ENCODE results near the gene THAP4.

Gene THAP4

DNA sequence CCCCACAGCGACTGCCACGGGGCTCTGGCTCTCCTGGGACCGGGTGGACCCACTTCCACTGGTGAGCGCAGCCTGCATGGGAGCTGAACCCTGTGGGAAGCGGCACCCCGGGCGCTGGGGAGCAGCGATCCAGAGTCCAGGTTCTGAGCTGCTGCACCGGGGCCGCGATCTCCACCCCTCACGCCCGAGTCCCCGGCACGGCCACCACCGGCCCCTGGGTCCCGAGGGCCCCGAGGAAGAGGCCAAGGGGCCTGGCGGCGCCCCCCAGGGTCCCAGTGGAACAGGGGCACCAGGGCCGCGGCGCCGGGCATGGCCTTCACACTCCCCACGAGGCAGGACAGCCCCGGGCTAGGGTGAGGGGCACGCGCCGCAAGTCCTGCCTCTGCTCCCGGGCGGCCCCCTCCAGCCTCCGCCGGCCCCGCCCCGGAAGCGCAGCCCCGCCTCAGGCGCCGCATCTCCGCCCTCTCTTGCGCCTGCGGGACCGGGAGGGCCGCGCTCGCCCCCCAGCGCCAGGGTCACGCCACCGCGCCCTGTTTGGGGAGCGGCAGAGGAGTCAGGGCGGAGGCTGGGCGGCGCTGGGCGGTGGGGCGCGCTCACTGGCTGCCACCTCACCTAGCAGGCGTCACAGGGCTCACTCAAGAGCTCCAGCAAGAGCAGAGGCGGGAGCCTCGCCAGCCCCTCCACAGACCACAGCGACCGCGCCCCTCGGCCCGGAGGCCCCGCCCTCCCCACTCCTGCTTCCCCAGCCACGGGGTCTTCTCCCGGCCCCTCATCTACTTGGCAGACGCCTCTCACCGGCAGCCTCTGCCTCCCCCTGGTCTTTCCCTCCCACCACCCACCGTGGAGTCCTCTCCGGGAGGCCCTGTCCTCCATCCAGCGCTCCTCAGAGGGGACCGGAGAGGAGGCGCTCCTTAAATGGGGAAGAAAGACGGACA lies 26.8 kb downstream of the THAP4 start:
- no peaks in the 10 kb centered on the region for H3K9me3 Mint-ChIP-seq
- peak overlapping the region; percentile 84 for H3K27ac Mint-ChIP-seq (ENCODE audit: low read depth)
- peaks cover 27% of the 10 kb centered on the region for H3K4me1 Mint-ChIP-seq
- peaks cover 8% of the 10 kb centered on the region for H3K36me3 Mint-ChIP-seq (ENCODE audit: insufficient read depth)
- no peaks in the 10 kb centered on the region for H3K27me3 Mint-ChIP-seq
- peak; percentile 100 for ATAC-seq (replicated peaks; ENCODE audit: extremely low read depth, poor library complexity, severe bottlenecking)
- DNase-seq (ENCODE audit: low spot score in 2 of 2) = peak; percentile 85 to 89
- peak overlapping the region; percentile 74 for H3K4me3 Mint-ChIP-seq

DNA sequence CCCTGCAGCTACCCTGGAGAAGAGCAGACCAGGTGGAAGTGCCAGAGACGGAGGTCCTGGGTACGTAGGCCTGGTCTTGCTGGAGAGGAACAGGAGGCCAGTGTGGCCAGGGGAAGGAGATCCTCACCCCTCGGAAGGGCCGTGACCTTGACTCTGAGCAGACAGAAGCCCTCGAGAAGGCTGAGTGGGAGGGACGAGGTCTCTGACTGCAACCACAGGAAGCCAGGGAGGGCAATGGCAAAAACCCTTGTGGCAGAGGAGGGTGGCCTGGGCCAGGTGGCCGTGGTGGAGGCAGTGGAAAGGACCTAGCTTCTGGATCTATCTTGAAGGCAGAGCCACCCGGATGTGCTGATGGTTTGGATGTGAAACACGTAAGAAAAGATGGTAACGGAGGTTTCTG lies 28.1 kb downstream of the THAP4 start:
- Mint-ChIP-seq H3K4me3 (peak overlapping the region; percentile 74), H3K36me3 (ENCODE audit: insufficient read depth) (peaks cover 8% of the 10 kb centered on the region), H3K9me3 (no peaks in the 10 kb centered on the region), H3K4me1 (peaks cover 27% of the 10 kb centered on the region), H3K27ac (ENCODE audit: low read depth) (peak overlapping the region; percentile 74), H3K27me3 (no peaks in the 10 kb centered on the region)
- ATAC-seq (replicated peaks; ENCODE audit: extremely low read depth, poor library complexity, severe bottlenecking) (no peak), DNase-seq (ENCODE audit: low spot score in 2 of 2) (no peak)

DNA sequence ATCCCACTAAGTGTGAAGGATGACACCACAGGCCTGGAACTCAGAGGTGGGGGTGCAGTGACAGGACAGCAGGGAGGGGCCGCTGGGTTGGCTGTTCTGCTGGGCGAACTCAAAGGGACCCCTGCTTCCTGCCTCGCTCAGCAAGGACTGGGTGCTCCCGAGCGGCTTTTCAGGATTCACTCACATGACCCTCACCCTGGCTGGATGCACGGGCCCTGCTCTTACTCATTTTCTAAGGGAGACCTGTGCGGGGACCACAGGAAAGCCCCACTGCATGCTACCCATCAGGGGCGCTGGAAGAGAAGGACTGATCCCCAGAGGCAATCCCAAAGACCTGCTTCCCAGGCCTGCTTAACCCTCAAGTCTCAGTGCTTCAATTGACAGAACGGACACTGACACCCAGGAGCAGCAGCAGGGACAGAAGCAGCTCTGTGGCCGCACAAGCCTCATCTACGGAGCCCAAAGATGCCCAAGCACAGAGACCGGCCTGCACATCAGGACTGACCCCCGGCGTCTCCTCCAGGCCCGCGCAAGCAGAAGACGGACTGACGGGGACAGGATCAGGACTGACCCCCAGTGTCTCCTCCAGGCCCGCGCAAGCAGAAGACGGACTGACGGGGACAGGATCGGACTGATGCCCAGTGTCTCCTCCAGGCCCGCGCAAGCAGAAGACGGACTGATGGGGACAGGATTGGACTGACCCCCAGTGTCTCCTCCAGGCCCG lies 29.6 kb downstream of the THAP4 start:
- Mint-ChIP-seq H3K9me3 (no peaks in the 10 kb centered on the region), H3K27ac (ENCODE audit: low read depth) (peak overlapping the region; percentile 46), H3K36me3 (ENCODE audit: insufficient read depth) (peaks cover 10% of the 10 kb centered on the region), H3K4me1 (peaks cover 27% of the 10 kb centered on the region), H3K4me3 (no peak overlapping the region), H3K27me3 (no peaks in the 10 kb centered on the region)
- DNase-seq (ENCODE audit: low spot score in 2 of 2) = no peak
- ATAC-seq (replicated peaks; ENCODE audit: extremely low read depth, poor library complexity, severe bottlenecking) = no peak

DNA sequence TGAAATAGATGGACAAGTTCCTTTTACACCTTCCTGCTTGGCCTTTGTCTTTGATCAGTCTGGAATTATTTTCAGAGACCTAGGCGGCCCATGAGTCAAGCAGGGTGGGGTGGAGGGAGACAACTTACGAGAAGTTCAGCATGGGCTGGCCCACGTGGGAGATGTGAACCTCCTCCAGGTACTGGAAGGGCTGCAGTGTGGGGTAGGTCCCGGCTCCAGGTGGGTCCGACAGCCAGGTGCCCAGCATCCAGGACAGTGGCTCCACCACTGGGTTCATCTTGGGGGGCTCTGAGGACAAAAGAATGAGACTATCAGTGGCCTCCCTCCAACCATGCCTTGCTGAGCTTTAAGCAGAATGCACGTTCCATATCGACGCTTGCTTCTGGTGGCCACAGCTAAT lies 30.8 kb downstream of the THAP4 start:
- peaks cover 15% of the 10 kb centered on the region for H3K36me3 Mint-ChIP-seq (ENCODE audit: insufficient read depth)
- H3K4me3 Mint-ChIP-seq = no peak overlapping the region
- DNase-seq (ENCODE audit: low spot score in 2 of 2) (no peak), ATAC-seq (replicated peaks; ENCODE audit: extremely low read depth, poor library complexity, severe bottlenecking) (no peak)
- H3K9me3 Mint-ChIP-seq = no peaks in the 10 kb centered on the region
- peaks cover 21% of the 10 kb centered on the region for H3K4me1 Mint-ChIP-seq
- H3K27ac Mint-ChIP-seq (ENCODE audit: low read depth) = no peak overlapping the region
- no peaks in the 10 kb centered on the region for H3K27me3 Mint-ChIP-seq

DNA sequence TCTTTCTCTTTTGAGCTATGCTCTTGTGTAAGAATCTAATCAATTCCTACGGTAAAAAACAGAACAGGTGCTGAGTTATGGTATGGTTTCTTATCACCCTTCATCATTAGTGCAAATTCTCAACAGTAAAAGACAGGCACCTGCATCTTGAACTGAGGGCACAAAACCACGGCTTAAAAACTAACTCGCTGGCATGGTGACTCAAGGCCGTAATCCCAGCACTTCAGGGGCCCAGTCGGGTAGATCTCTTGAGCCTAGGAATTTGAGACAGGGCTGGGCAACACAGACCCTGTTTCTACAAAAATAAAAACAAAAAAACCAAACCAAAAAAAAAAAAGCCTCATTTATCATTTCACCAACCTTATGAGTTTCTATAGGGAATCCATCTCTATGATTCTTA lies 33.3 kb downstream of the THAP4 start:
- no peaks in the 10 kb centered on the region for H3K9me3 Mint-ChIP-seq
- DNase-seq (ENCODE audit: low spot score in 2 of 2) = no peak
- no peak overlapping the region for H3K4me3 Mint-ChIP-seq
- H3K36me3 Mint-ChIP-seq (ENCODE audit: insufficient read depth) = peaks cover 26% of the 10 kb centered on the region
- ATAC-seq (replicated peaks; ENCODE audit: extremely low read depth, poor library complexity, severe bottlenecking) = no peak
- no peaks in the 10 kb centered on the region for H3K27me3 Mint-ChIP-seq
- H3K27ac Mint-ChIP-seq (ENCODE audit: low read depth) = no peak overlapping the region
- peaks cover 10% of the 10 kb centered on the region for H3K4me1 Mint-ChIP-seq

DNA sequence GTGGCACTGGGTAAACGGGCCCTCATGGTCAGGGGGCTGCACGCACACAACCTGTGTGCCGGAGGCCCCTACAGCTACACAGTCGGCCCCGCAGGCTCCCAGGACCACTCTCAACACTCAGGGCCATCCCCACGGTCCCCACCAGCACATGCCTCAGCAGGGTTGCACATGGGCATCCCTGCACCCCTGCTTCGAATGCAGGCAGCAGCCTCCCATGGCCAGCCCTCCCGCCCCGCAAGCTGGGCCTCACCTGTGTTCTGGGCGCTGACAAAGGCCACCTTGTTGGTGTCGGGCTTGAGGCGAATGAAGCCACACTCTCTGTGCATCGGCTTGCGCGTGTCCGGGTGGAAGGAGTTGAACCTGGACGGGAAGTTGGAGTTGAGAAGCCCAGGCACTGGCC lies 34.2 kb downstream of the THAP4 start:
- Mint-ChIP-seq H3K4me3 (no peak overlapping the region), H3K27me3 (no peaks in the 10 kb centered on the region), H3K36me3 (ENCODE audit: insufficient read depth) (peaks cover 28% of the 10 kb centered on the region), H3K4me1 (peaks cover 5% of the 10 kb centered on the region), H3K27ac (ENCODE audit: low read depth) (no peak overlapping the region), H3K9me3 (no peaks in the 10 kb centered on the region)
- ATAC-seq (replicated peaks; ENCODE audit: extremely low read depth, poor library complexity, severe bottlenecking) (no peak), DNase-seq (ENCODE audit: low spot score in 2 of 2) (no peak)

DNA sequence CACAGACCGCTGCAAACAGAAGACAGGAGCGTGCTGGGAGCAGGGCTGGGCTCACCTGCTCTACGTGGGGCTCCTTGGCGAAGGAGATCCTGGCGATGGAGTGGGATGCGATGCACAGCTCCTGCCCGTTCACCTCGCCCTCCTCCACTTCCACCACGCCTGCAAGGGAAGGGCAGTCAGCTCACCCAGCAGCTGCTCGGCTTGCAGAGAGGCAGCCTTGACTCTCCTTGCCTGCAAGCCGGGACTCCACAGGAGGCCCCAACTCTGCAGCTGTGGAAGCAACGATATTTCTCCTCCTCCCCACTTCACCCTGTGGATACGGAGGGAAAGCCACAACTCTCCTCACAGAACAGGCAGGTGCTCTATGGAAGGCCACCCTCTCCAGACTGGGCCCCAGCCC lies 35.1 kb downstream of the THAP4 start:
- Mint-ChIP-seq H3K27me3 (no peaks in the 10 kb centered on the region), H3K4me3 (no peak overlapping the region), H3K27ac (ENCODE audit: low read depth) (no peak overlapping the region), H3K4me1 (peaks cover 4% of the 10 kb centered on the region), H3K9me3 (no peaks in the 10 kb centered on the region), H3K36me3 (ENCODE audit: insufficient read depth) (peaks cover 30% of the 10 kb centered on the region)
- ATAC-seq (replicated peaks; ENCODE audit: extremely low read depth, poor library complexity, severe bottlenecking) = no peak
- DNase-seq (ENCODE audit: low spot score in 2 of 2) = no peak

DNA sequence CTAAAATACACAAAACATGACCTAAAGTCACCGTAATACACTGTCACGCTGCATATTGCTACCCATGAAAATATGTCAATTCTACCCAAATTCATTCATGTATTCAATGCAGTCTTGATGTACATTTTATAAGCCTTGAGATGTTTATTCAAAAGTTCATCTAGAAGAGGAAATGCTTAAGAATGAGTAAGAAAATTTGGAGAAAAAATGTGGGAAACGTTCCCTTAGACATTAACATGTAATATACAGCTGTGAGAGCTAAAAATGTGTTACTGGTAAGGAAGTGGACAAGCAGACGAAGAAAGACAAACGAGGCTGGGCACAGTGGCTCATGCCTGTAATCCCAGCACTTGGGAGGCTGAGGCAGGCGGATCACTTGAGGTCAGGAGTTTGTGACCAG lies 37.3 kb downstream of the THAP4 start:
- no peaks in the 10 kb centered on the region for H3K27me3 Mint-ChIP-seq
- no peaks in the 10 kb centered on the region for H3K4me1 Mint-ChIP-seq
- DNase-seq (ENCODE audit: low spot score in 2 of 2) = no peak
- no peaks in the 10 kb centered on the region for H3K9me3 Mint-ChIP-seq
- H3K27ac Mint-ChIP-seq (ENCODE audit: low read depth) = peak overlapping the region; percentile 44
- ATAC-seq (replicated peaks; ENCODE audit: extremely low read depth, poor library complexity, severe bottlenecking) = no peak
- no peak overlapping the region for H3K4me3 Mint-ChIP-seq
- H3K36me3 Mint-ChIP-seq (ENCODE audit: insufficient read depth) = peaks cover 30% of the 10 kb centered on the region

DNA sequence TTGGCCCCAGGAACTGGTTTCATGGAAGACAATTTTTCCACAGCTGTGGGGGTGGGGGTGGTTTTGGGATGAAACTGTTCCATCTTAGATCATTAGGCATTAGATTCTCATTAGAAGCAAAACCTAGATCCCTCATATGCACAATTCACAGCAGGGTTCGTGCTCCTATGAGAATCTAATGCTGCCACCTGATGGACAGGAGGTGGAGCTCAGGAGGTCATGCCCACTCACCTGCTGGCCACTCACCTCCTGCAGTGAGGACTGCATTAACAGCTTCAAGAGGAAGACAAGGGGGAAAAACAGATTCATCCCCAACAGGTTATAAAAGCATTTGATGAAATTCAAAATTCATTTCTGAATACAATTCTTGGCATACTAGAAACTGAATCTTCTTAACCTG lies 38.5 kb downstream of the THAP4 start:
- no peak overlapping the region for H3K27ac Mint-ChIP-seq (ENCODE audit: low read depth)
- no peak overlapping the region for H3K4me3 Mint-ChIP-seq
- H3K9me3 Mint-ChIP-seq = no peaks in the 10 kb centered on the region
- ATAC-seq (replicated peaks; ENCODE audit: extremely low read depth, poor library complexity, severe bottlenecking) = no peak
- no peak for DNase-seq (ENCODE audit: low spot score in 2 of 2)
- no peaks in the 10 kb centered on the region for H3K4me1 Mint-ChIP-seq
- H3K27me3 Mint-ChIP-seq = no peaks in the 10 kb centered on the region
- H3K36me3 Mint-ChIP-seq (ENCODE audit: insufficient read depth) = peaks cover 30% of the 10 kb centered on the region

DNA sequence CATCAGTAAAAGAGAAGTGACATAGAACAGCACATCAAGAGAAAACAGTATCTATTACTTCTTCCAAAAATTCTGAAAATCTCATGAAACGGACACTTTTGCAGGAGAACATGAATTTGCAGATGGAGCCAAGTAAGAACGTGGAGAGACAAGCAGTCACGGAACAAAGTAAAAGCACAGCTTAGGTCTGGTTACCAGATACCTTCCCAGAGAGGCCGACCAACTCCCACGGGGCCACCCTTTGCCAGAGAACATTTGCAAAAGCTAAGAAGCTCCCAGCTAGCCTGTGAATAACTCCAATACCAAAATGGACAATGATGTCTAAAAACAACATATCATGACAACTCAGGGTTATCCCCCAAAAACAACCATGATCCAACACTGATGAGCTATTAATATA lies 38.9 kb downstream of the THAP4 start:
- H3K4me3 Mint-ChIP-seq = no peak overlapping the region
- no peaks in the 10 kb centered on the region for H3K9me3 Mint-ChIP-seq
- DNase-seq (ENCODE audit: low spot score in 2 of 2) (no peak), ATAC-seq (replicated peaks; ENCODE audit: extremely low read depth, poor library complexity, severe bottlenecking) (no peak)
- H3K36me3 Mint-ChIP-seq (ENCODE audit: insufficient read depth) = peaks cover 29% of the 10 kb centered on the region
- H3K27ac Mint-ChIP-seq (ENCODE audit: low read depth) = no peak overlapping the region
- no peaks in the 10 kb centered on the region for H3K4me1 Mint-ChIP-seq
- no peaks in the 10 kb centered on the region for H3K27me3 Mint-ChIP-seq

DNA sequence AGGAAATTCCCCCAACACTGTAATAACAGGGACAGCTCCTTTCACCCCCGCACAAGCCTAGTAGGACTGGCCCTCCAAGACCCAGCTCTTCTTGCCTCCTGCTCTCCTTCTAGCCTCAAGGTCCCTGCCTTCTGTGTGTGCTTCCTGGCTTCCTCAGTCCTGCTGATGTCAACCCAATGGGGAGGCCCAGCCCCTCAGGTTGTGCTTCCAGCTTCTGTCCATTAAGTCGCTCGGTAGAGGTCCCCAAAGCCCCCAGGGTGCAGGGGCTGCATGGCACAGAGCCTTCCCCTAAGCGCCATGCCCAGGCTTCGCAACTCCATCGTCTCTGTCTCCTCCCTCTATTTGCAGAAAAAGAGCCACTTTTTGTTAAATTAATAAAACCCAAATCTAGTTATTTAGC lies 39.4 kb downstream of the THAP4 start:
- H3K36me3 Mint-ChIP-seq (ENCODE audit: insufficient read depth) = peaks cover 27% of the 10 kb centered on the region
- no peak overlapping the region for H3K27ac Mint-ChIP-seq (ENCODE audit: low read depth)
- H3K4me3 Mint-ChIP-seq = no peak overlapping the region

DNA sequence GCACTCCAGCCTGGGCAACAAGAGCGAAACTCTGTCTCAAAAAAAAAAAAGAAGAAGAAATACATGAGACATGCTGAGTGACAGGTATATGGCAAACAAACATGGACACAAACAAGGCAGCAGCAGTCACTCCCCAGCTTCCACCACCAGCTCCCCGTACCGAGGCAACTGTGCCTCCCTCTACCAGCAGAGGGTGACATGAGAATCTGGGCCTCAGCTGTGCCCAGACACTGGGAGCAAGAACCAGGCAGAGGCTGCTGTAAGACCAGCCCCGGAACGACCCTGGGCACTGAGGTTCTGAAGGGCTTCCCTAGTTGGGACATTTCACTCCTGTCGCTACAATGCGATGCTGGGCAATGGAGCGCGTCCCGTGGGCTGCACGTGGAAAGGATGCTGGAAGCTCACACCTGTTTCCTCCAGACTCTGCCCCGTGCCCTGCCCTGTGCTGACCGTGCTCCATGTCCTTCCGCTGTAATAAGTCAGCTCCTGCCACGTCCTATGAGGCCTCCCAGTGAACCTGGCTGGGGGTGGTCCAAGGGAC lies 41.3 kb downstream of the THAP4 start:
- no peaks in the 10 kb centered on the region for H3K4me1 Mint-ChIP-seq
- no peak overlapping the region for H3K4me3 Mint-ChIP-seq
- peaks cover 19% of the 10 kb centered on the region for H3K36me3 Mint-ChIP-seq (ENCODE audit: insufficient read depth)
- DNase-seq (ENCODE audit: low spot score in 2 of 2) = no peak
- ATAC-seq (replicated peaks; ENCODE audit: extremely low read depth, poor library complexity, severe bottlenecking) = no peak
- no peaks in the 10 kb centered on the region for H3K27me3 Mint-ChIP-seq
- no peak overlapping the region for H3K27ac Mint-ChIP-seq (ENCODE audit: low read depth)
- H3K9me3 Mint-ChIP-seq = no peaks in the 10 kb centered on the region

More for the DNA sequence above, 39.4 kb downstream of the THAP4 start:
- Mint-ChIP-seq H3K9me3 (no peaks in the 10 kb centered on the region), H3K27me3 (no peaks in the 10 kb centered on the region), H3K4me1 (no peaks in the 10 kb centered on the region)
- DNase-seq (ENCODE audit: low spot score in 2 of 2) = no peak
- no peak for ATAC-seq (replicated peaks; ENCODE audit: extremely low read depth, poor library complexity, severe bottlenecking)

DNA sequence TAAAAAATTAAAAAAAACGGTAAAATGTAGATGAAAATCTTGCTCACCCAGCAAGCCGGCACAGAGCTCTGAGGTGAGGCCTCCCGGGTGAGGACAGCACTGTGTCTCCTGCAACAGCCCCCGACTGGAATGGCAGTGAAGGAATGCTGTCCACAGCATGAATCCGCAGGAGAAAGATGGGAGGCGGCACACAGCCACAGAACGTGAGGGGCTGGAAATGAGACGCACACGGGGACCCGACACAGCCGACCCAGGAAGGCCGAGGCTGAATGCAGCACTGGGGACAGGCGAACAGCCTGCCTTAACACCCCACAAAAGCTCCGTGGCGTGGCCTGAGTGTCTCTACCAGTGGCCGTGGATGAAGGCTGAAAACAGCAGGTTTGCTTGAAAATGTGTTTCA lies 43.7 kb downstream of the THAP4 start:
- no peak overlapping the region for H3K27ac Mint-ChIP-seq (ENCODE audit: low read depth)
- H3K4me3 Mint-ChIP-seq = no peak overlapping the region
- H3K9me3 Mint-ChIP-seq = no peaks in the 10 kb centered on the region
- ATAC-seq (replicated peaks; ENCODE audit: extremely low read depth, poor library complexity, severe bottlenecking) (no peak), DNase-seq (ENCODE audit: low spot score in 2 of 2) (no peak)
- peaks cover 10% of the 10 kb centered on the region for H3K36me3 Mint-ChIP-seq (ENCODE audit: insufficient read depth)
- H3K4me1 Mint-ChIP-seq = no peaks in the 10 kb centered on the region
- no peaks in the 10 kb centered on the region for H3K27me3 Mint-ChIP-seq
